Dermis microvascular lymphatic vessel endothelial cell (primary cell): ENCODE measurements around the gene MIOX. TPM values are rescaled to one million over a fixed set of nuclear protein-coding genes. Genes with fewer than 3 reads are reported as not detected.
"Not testable (repeated sequence)": the region's sequence is repeated elsewhere in the genome, so short reads cannot be mapped to it uniquely, and the experiment has no call there.

Experiments
- DNase-seq, 2 donors: peaks; one replicate each; pipeline versions ENCODE4 v3.0.0 to v3.0.0-alpha.2; 2010; ENCODE audit warnings: low read depth in 2 of 2
- total RNA-seq: library from RNA; depleted of rRNA; stranded (reverse); fragments of >200 nt; gene quantifications from 2 replicates; pipeline ENCODE4 v1.2.1, GENCODE V29; 2014

Gene MIOX
- total RNA-seq, 1 donor from 2014 or later = not detected

GRCh38 chr22:50528682-50529415 is 42.2 kb downstream of the MIOX start:
- DNase-seq = no peak

- no peak for DNase-seq
Observed at GRCh38 chr22:50529416-50529896, 42.8 kb downstream of the MIOX start.

GRCh38 chr22:50529897-50530579 is 43.4 kb downstream of the MIOX start, which contains the start of gene TYMP:
TSS of gene TYMP (minus strand) at chr22:50530012. CDS start at chr22:50529709, 303 bp downstream.
- peak in 1 of 2 donors; percentile 44 for DNase-seq

GRCh38 chr22:50530580-50530876 is 43.9 kb downstream of the MIOX start:
- DNase-seq = no peak

- peak in 1 of 2 donors; percentile 54 for DNase-seq
Observed at GRCh38 chr22:50530877-50531545, 44.4 kb downstream of the MIOX start.

GRCh38 chr22:50531546-50531961 is 44.9 kb downstream of the MIOX start:
- DNase-seq = no peak

- peak; percentile 64 to 76 for DNase-seq
Observed at GRCh38 chr22:50531962-50532674, 45.5 kb downstream of the MIOX start.

GRCh38 chr22:50532824-50533796 is 46.5 kb downstream of the MIOX start:
- DNase-seq = no peak

- DNase-seq = not testable (repeated sequence)
Observed at GRCh38 chr22:50533856-50534711, 47.4 kb downstream of the MIOX start.

GRCh38 chr22:50535113-50535512 is 48.5 kb downstream of the MIOX start:
- no peak for DNase-seq

GRCh38 chr22:50536226-50536625 is 49.6 kb downstream of the MIOX start:
- DNase-seq = no peak

GRCh38 chr22:50537765-50538164 is 51.1 kb downstream of the MIOX start:
- no peak for DNase-seq

Other genes starting within 250 kb of the MIOX start
- 14.0 and 22.0 TPM in 2 replicates for gene TUBGCP6, start 241.8 kb upstream of the MIOX start, total RNA-seq
- 9.4 and 18.2 TPM in 2 replicates for gene HDAC10, start 235.6 kb upstream of the MIOX start, total RNA-seq
- 40.6 and 70.2 TPM in 2 replicates for gene MAPK12, start 225.2 kb upstream of the MIOX start, total RNA-seq
- 19.9 and 25.9 TPM in 2 replicates for gene MAPK11, start 216.5 kb upstream of the MIOX start, total RNA-seq
- gene PLXNB2, start 179.2 kb upstream of the MIOX start, total RNA-seq = 49.4 and 71.9 TPM in 2 replicates
- gene DENND6B, start 159.8 kb upstream of the MIOX start, total RNA-seq = 0.64 and 1.9 TPM in 2 replicates
- gene PPP6R2, start 143.5 kb upstream of the MIOX start, total RNA-seq = 39.4 and 58.5 TPM in 2 replicates
- gene SBF1, start 11.8 kb upstream of the MIOX start, total RNA-seq = 26.7 and 35.4 TPM in 2 replicates
- gene ADM2, start 5.3 kb upstream of the MIOX start, total RNA-seq = 0.13 and 0.25 TPM in 2 replicates
- gene LMF2, start 20.8 kb downstream of the MIOX start, total RNA-seq = 18.4 and 32.6 TPM in 2 replicates
- 22.0 and 22.2 TPM in 2 replicates for gene NCAPH2, start 21.4 kb downstream of the MIOX start, total RNA-seq
- 2.8 and 3.1 TPM in 2 replicates for gene SCO2, start 38.7 kb downstream of the MIOX start, total RNA-seq
- 11.9 and 24.9 TPM in 2 replicates for gene TYMP, start 43.2 kb downstream of the MIOX start, total RNA-seq
- gene KLHDC7B, start 59.0 kb downstream of the MIOX start, total RNA-seq = not detected in 2 replicates
- gene SYCE3, start 76.1 kb downstream of the MIOX start, total RNA-seq = not detected in 2 replicates
- gene CPT1B, start 91.6 kb downstream of the MIOX start, total RNA-seq = 0.77 and 4.3 TPM in 2 replicates
- gene CHKB, start 96.0 kb downstream of the MIOX start, total RNA-seq = 18.0 and 41.3 TPM in 2 replicates
- 0.13 and 0.25 TPM in 2 replicates for gene MAPK8IP2, start 113.9 kb downstream of the MIOX start, total RNA-seq
- 8.0 and 18.6 TPM in 2 replicates for gene ARSA, start 141.3 kb downstream of the MIOX start, total RNA-seq
- 7.8 and 19.7 TPM in 2 replicates for gene SHANK3, start 186.0 kb downstream of the MIOX start, total RNA-seq